Neuronal stem cell (in vitro differentiated cells): ENCODE measurements around the gene ELFN1.

Experiments used
- DNase-seq: peaks from one replicate; pipeline ENCODE4 v3.0.0-alpha.2; 2013; ENCODE audit warnings: low spot score
- H2AFZ ChIP-seq: one replicate; pipeline ENCODE4 v1.6.1; 2013; ENCODE audit warnings: mild to moderate bottlenecking, low read length, inconsistent platforms
- H2AK5ac ChIP-seq: 2 replicates; pipeline ENCODE4 v1.6.1; 2013; ENCODE audit warnings: low read depth, mild to moderate bottlenecking, inconsistent platforms, low read length, moderate library complexity, mixed read lengths
- H2BK120ac ChIP-seq: 2 replicates; pipeline ENCODE4 v1.6.1; 2013; ENCODE audit warnings: low read depth, mild to moderate bottlenecking, inconsistent platforms, low read length, moderate library complexity, mixed read lengths
- H2BK12ac ChIP-seq: one replicate; pipeline ENCODE4 v1.6.1; 2013; ENCODE audit warnings: low read length, inconsistent platforms
- H2BK15ac ChIP-seq: 2 replicates; pipeline ENCODE4 v1.6.1; 2013; ENCODE audit warnings: mild to moderate bottlenecking, low read length, inconsistent platforms, mixed read lengths
- H2BK5ac ChIP-seq: one replicate; pipeline ENCODE4 v1.6.1; 2013; ENCODE audit warnings: inconsistent platforms, mild to moderate bottlenecking, low read length, moderate library complexity
- H3K14ac ChIP-seq: one replicate; pipeline ENCODE4 v1.6.1; 2013; ENCODE audit warnings: low read length, inconsistent platforms
- H3K18ac ChIP-seq: 2 replicates; pipeline ENCODE4 v1.6.1; 2013; ENCODE audit warnings: low read length, inconsistent platforms
- H3K23ac ChIP-seq: 2 replicates; pipeline ENCODE4 v1.6.1; 2013; ENCODE audit warnings: low read depth, mild to moderate bottlenecking, mixed read lengths, low read length, inconsistent platforms; ENCODE audit not compliant: poor library complexity
- H3K27ac ChIP-seq: replicated peaks from 3 replicates; pipeline ENCODE4 v1.5.1; 2013; ENCODE audit warnings: low read length, inconsistent platforms
- H3K27me3 ChIP-seq, 3 experiments: 2 replicates each; pipeline ENCODE4 v1.6.1; 2013; ENCODE audit warnings: low read length in 3 of 3, mild to moderate bottlenecking in 2 of 3, inconsistent platforms in 1 of 3, low read depth in 1 of 3, mixed read lengths in 1 of 3, moderate library complexity in 1 of 3; ENCODE audit not compliant: control insufficient read depth in 3 of 3, insufficient read depth in 3 of 3
- H3K36me3 ChIP-seq, 2 donors: replicated peaks in 1 of 2; 2 replicates each; pipeline ENCODE4 v1.6.1; 2013; ENCODE audit warnings: low read length in 2 of 2; ENCODE audit not compliant: control insufficient read depth in 2 of 2, insufficient read depth in 2 of 2
- H3K4ac ChIP-seq: 2 replicates; pipeline ENCODE4 v1.6.1; 2013; ENCODE audit warnings: inconsistent platforms, mild to moderate bottlenecking, low read length, moderate library complexity
- H3K4me1 ChIP-seq, 2 donors: 1 replicate in 1 of 2; 2 replicates in 1 of 2; pipeline ENCODE4 v1.6.1; 2013; ENCODE audit warnings: low read length in 2 of 2, low read depth in 1 of 2; ENCODE audit not compliant: control insufficient read depth in 2 of 2, insufficient read depth in 1 of 2
- H3K4me2 ChIP-seq: one replicate; pipeline ENCODE4 v1.6.1; 2013; ENCODE audit warnings: mild to moderate bottlenecking, low read length, inconsistent platforms; ENCODE audit not compliant: insufficient read depth, poor library complexity, severe bottlenecking
- H3K4me3 ChIP-seq, 2 donors: 2 replicates each; pipeline ENCODE4 v1.5.1; 2013; ENCODE audit warnings: low read length in 2 of 2, mild to moderate bottlenecking in 2 of 2, inconsistent platforms in 1 of 2, moderate library complexity in 1 of 2
- H3K79me1 ChIP-seq: one replicate; pipeline ENCODE4 v1.6.1; 2013; ENCODE audit warnings: low read depth, mild to moderate bottlenecking, inconsistent platforms, low read length, moderate library complexity
- H3K9ac ChIP-seq: one replicate; pipeline ENCODE4 v1.6.1; 2013; ENCODE audit warnings: mild to moderate bottlenecking, low read depth, low read length, inconsistent platforms; ENCODE audit not compliant: poor library complexity
- H3K9me3 ChIP-seq, 2 donors: replicated peaks in 1 of 2; 2 replicates each; pipeline versions ENCODE3 to v1.6.1; 2013; ENCODE audit warnings: low read length in 2 of 2, mild to moderate bottlenecking in 2 of 2, inconsistent platforms in 1 of 2, low read depth in 1 of 2, mixed read lengths in 1 of 2, moderate library complexity in 1 of 2; ENCODE audit not compliant: control insufficient read depth in 2 of 2, insufficient read depth in 1 of 2
- H4K8ac ChIP-seq: one replicate; pipeline ENCODE4 v1.6.1; 2013; ENCODE audit warnings: low read depth, mild to moderate bottlenecking, inconsistent platforms, low read length, moderate library complexity
- H4K91ac ChIP-seq: one replicate; pipeline ENCODE4 v1.6.1; 2013; ENCODE audit warnings: low read length, low read depth, mild to moderate bottlenecking, inconsistent platforms; ENCODE audit not compliant: poor library complexity
- WGBS, 2 donors: extraction: QIAGEN DNeasy Blood & Tissue Kit; methylation state at CpG; one replicate each; pipeline ENCODE4 v1.1.7; 2013; ENCODE audit warnings: missing lambda C conversion rate in 2 of 2, mixed read lengths in 1 of 2; ENCODE audit not compliant: insufficient read length in 2 of 2, insufficient replicate concordance in 1 of 2; ENCODE audit errors: extremely low coverage in 2 of 2; 5-methylcytosine and 5-hydroxymethylcytosine counted together

ELFN1 gene

GRCh38 chr7:1735806-1736483, 65.9 kb downstream of the ELFN1 start:
- Histone ChIP-seq H2AFZ (no peak overlapping the region), H3K4me3 (peak overlapping the region in 1 of 2 donors; percentile 42), H3K4me2 (no peak overlapping the region), H3K23ac (peak overlapping the region; percentile 55), H4K8ac (peak overlapping the region; percentile 17), H3K27ac (no peak overlapping the region), H3K4ac (no peak overlapping the region), H2BK15ac (no peak overlapping the region), H3K9ac (no peak overlapping the region), H2BK12ac (peak overlapping the region; percentile 94), H3K79me1 (peaks cover 4% of the 10 kb centered on the region), H3K4me1 (peaks cover 0 to 4% of the 10 kb centered on the region in 2 donors), H3K18ac (no peak overlapping the region), H2BK120ac (no peak overlapping the region), H3K14ac (peak overlapping the region; percentile 89), H2AK5ac (no peak overlapping the region), H2BK5ac (no peak overlapping the region), H3K36me3 (peaks cover 0 to 56% of the 10 kb centered on the region in 2 donors), H4K91ac (no peak overlapping the region), H3K9me3 (no peaks in the 10 kb centered on the region), H3K27me3 (no peaks in the 10 kb centered on the region)
- WGBS, 2 donors, result no CpG with 5 or more reads among the region's 29 CpGs
- no peak for DNase-seq

DNA sequence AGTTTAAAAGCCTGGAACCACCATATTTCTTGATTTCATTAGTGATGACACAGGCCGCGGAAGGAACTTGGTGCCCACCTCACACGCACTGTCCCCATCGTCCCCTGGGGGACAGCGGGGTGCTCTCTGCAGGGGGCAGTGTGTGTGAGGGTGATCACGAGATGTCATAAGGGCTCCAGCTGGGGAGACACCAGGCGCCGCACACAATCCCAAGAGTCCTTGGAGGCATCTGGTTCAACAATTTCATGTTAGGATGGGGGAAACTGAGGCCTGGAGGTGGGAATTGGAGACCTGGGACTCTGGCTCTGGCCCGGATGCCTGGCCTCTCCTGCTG, 66.4 kb downstream of the ELFN1 start:
- H2BK12ac ChIP-seq, result no peak overlapping the region
- H4K91ac ChIP-seq, result no peak overlapping the region
- WGBS, 2 donors, result no CpG with 5 or more reads among the region's 9 CpGs
- H3K18ac ChIP-seq, result no peak overlapping the region
- H3K9ac ChIP-seq, result no peak overlapping the region
- no peak overlapping the region for H3K4me2 ChIP-seq
- H2BK5ac ChIP-seq, result no peak overlapping the region
- no peak overlapping the region for H2BK120ac ChIP-seq
- H3K4me1 ChIP-seq, result peaks cover 0 to 4% of the 10 kb centered on the region in 2 donors
- no peak for DNase-seq
- H2BK15ac ChIP-seq, result no peak overlapping the region
- H4K8ac ChIP-seq, result no peak overlapping the region
- peaks cover 0 to 51% of the 10 kb centered on the region in 2 donors for H3K36me3 ChIP-seq
- H3K4ac ChIP-seq, result no peak overlapping the region
- no peak overlapping the region for H2AFZ ChIP-seq
- H3K79me1 ChIP-seq, result peaks cover 7% of the 10 kb centered on the region
- H3K4me3 ChIP-seq, result no peak overlapping the region
- no peak overlapping the region for H3K14ac ChIP-seq
- no peaks in the 10 kb centered on the region for H3K9me3 ChIP-seq
- H3K27me3 ChIP-seq, result no peaks in the 10 kb centered on the region
- no peak overlapping the region for H3K27ac ChIP-seq
- no peak overlapping the region for H2AK5ac ChIP-seq
- no peak overlapping the region for H3K23ac ChIP-seq

DNA sequence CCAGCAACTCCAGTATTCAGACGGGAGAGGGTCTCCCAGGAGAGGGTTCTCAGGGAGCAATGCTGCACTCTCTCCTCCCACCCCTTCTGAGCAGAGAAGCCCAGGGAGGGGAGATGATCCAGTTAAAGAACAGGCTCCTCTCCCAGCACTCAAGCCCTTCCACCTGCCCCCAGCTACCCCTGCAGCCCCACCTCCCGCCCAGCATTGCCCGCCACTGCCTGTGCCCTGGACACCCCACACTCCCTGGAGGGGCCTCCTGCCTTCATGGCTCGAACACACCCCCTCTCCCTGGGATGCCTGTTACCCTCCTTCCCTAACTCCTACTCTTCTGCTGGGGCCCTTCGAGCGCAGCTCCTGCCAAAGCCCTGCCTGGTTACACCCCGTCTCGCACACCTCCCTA, 66.8 kb downstream of the ELFN1 start:
- no peak overlapping the region for H4K91ac ChIP-seq
- no peak overlapping the region for H3K4me3 ChIP-seq
- H2BK120ac ChIP-seq, result no peak overlapping the region
- H3K9ac ChIP-seq, result no peak overlapping the region
- no peak overlapping the region for H2AK5ac ChIP-seq
- H3K79me1 ChIP-seq, result peaks cover 8% of the 10 kb centered on the region
- no peak overlapping the region for H3K4me2 ChIP-seq
- no peak for DNase-seq
- no peak overlapping the region for H4K8ac ChIP-seq
- H3K27me3 ChIP-seq, result no peaks in the 10 kb centered on the region
- peaks cover 0 to 4% of the 10 kb centered on the region in 2 donors for H3K4me1 ChIP-seq
- H3K23ac ChIP-seq, result no peak overlapping the region
- H2BK15ac ChIP-seq, result no peak overlapping the region
- H3K27ac ChIP-seq, result no peak overlapping the region
- peaks cover 0 to 53% of the 10 kb centered on the region in 2 donors for H3K36me3 ChIP-seq
- H2AFZ ChIP-seq, result no peak overlapping the region
- WGBS, 2 donors, result no CpG with 5 or more reads among the region's 8 CpGs
- no peak overlapping the region for H2BK5ac ChIP-seq
- no peak overlapping the region for H3K4ac ChIP-seq
- H3K9me3 ChIP-seq, result no peaks in the 10 kb centered on the region
- H3K14ac ChIP-seq, result no peak overlapping the region
- no peak overlapping the region for H2BK12ac ChIP-seq
- peak overlapping the region; percentile 35 for H3K18ac ChIP-seq

GRCh38 chr7:1737523-1737922, 67.4 kb downstream of the ELFN1 start:
- Histone ChIP-seq H3K4me1 (peaks cover 0 to 4% of the 10 kb centered on the region in 2 donors), H3K18ac (peak overlapping the region; percentile 71), H4K8ac (peak overlapping the region; percentile 65), H3K27ac (no peak overlapping the region), H3K27me3 (no peaks in the 10 kb centered on the region), H3K9me3 (no peaks in the 10 kb centered on the region), H2BK5ac (peak overlapping the region; percentile 66), H3K4me2 (no peak overlapping the region), H3K36me3 (peaks cover 0 to 49% of the 10 kb centered on the region in 2 donors), H2BK12ac (no peak overlapping the region), H3K9ac (peak overlapping the region; percentile 21), H2AFZ (no peak overlapping the region), H3K79me1 (peaks cover 8% of the 10 kb centered on the region), H2BK15ac (peak overlapping the region; percentile 67), H2BK120ac (no peak overlapping the region), H3K4me3 (no peak overlapping the region), H3K4ac (no peak overlapping the region), H3K23ac (peak overlapping the region; percentile 65), H4K91ac (no peak overlapping the region), H2AK5ac (no peak overlapping the region), H3K14ac (peak overlapping the region; percentile 82)
- WGBS, 2 donors, result no CpG with 5 or more reads among the region's 10 CpGs
- no peak for DNase-seq
